ENCODE results near the gene SCP2D1. TPM values are rescaled to one million over a fixed set of nuclear protein-coding genes. Genes with fewer than 3 reads are reported as not detected.
"Not testable (repeated sequence)": the region's sequence is repeated elsewhere in the genome, so short reads cannot be mapped to it uniquely, and the experiment has no call there.

SCP2D1 gene
- not detected for total RNA-seq

GRCh38 chr20:18813483-18813882 lies at the start of gene SCP2D1:
Gene SCP2D1, plus strand, starts transcription at chr20:18813783. Its CDS starts 33 bp downstream, at chr20:18813816.
- no peak for DNase-seq (ENCODE audit: low spot score)

DNA sequence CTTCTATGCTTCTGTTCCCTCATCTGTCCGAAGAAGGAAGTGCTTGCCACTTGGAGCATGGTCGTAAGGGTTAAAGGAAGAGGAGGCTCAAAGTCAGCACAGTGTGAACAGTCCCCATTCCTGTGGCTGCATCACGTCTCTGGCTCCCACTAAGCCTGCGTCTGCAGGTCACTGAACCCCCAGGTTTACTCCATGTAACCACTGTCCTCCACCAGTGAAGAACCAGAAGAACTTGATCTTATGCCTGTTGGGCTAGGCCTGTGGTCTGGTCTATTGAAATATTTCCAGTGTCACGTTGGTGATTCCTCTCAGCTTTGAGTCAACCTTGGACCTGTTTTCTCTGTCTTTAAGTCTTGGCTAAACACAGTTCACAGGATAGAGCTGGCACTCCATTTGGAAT lies 45.9 kb upstream of the SCP2D1 start:
- no peak for DNase-seq (ENCODE audit: low spot score)

GRCh38 chr20:18773566-18773965 lies 40.0 kb upstream of the SCP2D1 start:
- DNase-seq (ENCODE audit: low spot score), result no peak

DNA sequence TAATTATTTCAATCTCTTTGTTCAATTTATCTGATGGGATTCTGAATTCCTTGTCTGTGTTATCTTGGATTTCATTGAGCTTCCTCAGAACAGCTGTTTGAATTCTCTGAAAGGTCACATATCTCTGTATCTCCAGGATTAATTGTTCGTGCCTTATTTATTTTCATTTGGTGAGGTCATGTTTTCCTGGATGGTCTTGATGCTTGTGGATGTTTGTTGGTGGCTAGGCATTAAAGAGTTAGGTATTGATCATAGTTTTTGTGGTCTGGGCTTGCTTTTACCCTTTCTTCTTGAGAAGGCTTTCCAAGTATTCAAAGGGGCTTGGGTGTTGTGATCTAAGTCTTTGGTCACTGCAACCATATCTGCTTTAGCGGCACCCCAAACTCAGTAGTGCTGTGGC lies 39.4 kb upstream of the SCP2D1 start:
- DNase-seq (ENCODE audit: low spot score), result no peak

- DNase-seq (ENCODE audit: low spot score), result no peak
Measured at GRCh38 chr20:18775633-18776032, 38.0 kb upstream of the SCP2D1 start.

DNA sequence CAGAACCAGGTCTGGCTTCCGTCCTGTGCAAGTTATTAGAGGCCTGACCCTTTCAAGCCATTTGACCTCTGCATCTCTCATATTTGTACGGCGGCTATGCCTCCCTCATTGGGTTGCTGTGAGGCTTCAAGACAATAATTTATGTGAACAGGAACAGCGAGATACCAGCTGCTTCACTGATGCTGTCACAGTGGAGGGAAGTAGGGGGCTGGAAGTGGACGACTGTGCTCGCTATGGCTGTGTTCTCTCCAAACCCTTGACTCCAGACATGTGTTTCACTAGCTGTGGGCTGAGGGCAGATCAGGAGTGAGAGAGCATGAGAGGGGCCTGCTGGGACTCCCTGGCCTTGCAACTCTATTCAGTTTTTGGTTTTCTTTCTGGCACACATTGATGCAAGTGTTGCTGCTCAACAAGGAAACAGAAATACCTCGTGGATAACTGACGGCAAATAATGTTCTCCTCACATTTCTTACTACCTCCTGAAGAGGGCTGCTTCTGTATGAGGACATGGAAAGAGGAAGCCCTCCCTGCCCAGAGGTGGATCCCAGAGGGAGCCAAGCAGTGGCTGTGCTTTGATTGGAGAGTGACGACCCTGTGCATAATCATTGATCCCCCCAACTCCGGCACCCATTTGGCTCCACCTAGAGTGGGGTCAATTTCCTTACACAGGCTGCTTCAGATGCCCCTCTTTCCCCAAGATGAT lies 34.7 kb upstream of the SCP2D1 start:
- DNase-seq (ENCODE audit: low spot score), result no peak

GRCh38 chr20:18780385-18781130 lies 33.0 kb upstream of the SCP2D1 start:
- no peak for DNase-seq (ENCODE audit: low spot score)

DNA sequence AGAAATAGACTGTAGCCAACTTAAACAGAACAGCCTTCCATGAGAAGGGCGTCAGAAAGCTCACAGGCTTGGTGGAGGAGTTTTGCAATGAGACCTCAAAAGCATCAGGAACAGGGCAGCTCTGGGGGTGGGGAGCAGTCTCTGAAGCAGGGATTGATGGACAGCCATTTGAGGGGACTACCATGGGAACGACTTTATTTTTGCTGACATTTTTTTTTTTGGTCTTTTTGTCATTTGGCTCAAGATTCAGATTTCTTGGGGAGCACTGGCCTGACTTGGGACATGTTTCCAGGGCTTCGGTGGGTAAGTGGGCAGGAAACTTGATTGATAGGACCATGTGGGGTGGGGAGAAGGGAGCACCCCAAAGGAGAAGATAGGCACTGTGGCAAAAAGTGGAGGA lies 32.1 kb upstream of the SCP2D1 start:
- DNase-seq (ENCODE audit: low spot score), result no peak

GRCh38 chr20:18783385-18783959 lies 30.1 kb upstream of the SCP2D1 start:
- no peak for DNase-seq (ENCODE audit: low spot score)

- not testable (repeated sequence) for DNase-seq (ENCODE audit: low spot score)
Measured at GRCh38 chr20:18787046-18787445, 26.5 kb upstream of the SCP2D1 start.

DNA sequence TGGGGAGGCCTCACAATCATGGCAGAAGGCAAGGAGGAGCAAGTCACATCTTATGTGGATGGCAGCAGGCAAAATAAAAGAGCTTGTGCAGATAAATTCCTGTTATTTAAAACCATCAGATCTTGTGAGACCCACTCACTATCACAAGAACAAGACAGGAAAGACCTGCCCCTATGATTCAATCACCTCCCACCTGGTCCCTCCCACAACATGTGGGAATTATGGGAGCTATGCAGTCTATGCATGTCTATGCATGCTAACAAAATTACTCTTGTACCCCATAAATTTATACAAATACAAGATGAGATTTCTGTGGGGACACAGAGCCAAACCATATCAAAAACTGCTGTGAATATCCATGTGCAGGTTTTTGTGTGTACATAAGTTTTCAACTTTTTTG lies 25.6 kb upstream of the SCP2D1 start:
- DNase-seq (ENCODE audit: low spot score), result no peak

- DNase-seq (ENCODE audit: low spot score), result no peak
Measured at GRCh38 chr20:18790787-18791186, 22.8 kb upstream of the SCP2D1 start.

DNA sequence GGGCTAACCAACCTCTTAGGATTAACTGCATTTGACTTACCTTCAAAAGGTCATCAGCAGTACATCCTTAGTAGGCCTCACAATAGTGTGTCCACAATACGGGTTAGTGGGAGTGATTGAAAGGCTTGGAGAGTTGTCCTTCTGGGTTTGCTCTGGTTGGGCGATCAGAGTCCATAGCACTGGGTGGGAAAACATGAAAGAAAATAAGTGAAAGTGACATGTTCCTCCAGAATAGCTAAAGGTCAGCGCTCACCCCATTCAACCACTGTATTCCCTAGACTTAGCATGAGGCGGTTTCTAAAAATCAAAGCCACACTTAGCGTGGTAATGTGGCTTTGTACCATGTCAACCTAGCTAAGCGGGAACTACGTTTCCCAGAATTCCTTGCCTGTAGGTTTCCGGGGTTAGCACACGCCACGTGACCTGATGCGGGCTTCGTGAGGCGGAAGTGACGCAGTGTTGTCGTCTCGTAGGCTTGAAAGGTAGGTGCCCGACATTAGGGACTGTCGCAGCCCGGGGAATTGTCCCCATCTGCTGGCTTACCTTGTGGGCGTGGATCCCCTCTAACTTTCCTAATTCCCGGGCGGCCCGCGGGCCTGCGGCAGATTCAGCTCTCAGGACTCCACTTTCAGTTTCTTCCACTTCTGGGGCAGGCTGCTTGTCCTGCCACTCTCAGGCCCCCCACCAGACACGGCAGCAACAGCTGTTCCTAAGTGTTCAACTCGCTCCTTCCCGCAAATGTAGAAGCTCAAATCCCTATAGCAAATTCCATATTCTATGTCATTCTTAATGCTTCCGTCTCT lies 19.8 kb upstream of the SCP2D1 start:
- peak; percentile 91 for DNase-seq (ENCODE audit: low spot score)

GRCh38 chr20:18794428-18794787 lies 19.2 kb upstream of the SCP2D1 start:
- no peak for DNase-seq (ENCODE audit: low spot score)

DNA sequence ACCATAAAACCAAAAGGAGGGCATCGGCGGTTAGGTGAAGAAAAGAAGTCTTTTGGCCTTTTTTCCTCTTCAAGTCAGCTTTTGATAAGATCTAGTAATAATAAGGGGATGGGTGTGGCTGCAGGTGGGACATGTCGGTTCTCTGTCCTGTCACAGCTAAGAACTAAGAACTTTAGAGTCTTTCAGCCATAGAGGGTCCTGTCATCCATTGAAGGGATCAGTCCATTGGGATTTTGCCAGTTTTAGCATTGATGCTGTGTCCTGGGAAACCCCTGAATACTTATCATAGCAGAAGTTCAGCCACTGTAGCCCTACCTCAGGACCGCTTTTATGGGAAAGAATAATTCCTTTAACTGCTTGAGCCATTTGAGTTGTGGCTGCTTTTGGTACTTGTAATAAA lies 18.2 kb upstream of the SCP2D1 start:
- DNase-seq (ENCODE audit: low spot score), result no peak

DNA sequence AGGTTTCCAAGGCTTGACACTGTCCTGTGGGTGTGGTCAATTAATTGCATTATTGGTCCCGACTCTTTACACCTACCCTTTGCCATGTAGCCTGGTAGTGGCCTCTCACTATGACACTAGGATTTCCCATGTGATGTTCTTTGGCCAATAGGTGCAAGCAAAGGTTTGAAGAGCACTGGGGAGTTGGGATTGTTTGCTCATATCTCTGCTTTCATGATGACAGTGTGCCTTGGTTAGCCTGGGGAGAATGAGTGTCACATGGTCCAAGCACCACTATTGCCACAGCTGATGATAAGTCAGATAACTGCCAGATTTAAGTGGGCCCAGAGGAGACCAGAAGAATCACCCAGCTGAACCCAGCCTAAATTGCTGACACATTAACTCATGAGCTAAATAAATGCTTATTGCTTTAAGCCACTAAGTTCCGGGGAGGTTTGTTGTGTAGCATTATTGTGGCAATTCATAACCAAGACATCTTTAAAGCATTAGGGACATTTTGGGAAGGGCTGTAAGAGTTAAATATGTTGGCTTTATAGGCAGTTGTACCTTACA lies 17.2 kb upstream of the SCP2D1 start:
- DNase-seq (ENCODE audit: low spot score), result no peak

- DNase-seq (ENCODE audit: low spot score), result no peak
Measured at GRCh38 chr20:18801516-18801915, 12.1 kb upstream of the SCP2D1 start.

DNA sequence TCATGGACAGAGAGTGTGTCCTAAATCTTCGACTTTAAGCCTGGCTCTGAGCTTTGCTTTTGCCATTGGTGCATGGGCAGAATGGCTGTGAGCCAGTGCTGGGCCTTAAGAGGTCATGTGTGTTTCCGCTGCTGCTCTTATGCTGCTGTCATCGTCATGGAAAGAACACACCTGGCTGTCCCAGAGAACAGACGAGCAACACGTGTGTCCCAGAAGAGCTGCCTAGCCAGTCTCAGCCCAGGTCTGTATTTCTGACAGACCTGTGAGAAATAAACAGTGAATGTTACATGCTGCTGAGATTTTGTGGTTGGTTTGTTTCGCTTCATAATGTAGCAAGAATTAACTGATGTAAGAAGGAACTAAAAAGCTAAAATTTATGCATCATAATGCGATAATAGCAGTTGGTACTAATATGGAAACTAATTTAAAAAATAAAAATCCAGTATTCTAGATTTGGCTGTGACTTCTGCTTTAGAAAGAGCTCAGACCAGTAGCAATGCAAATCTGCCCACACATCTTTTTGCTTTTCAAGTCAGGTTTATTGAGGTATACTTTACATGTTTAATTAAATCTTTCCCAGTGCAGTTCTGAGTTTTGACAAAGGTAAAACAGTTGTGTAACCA lies 11.5 kb upstream of the SCP2D1 start:
- DNase-seq (ENCODE audit: low spot score), result no peak

DNA sequence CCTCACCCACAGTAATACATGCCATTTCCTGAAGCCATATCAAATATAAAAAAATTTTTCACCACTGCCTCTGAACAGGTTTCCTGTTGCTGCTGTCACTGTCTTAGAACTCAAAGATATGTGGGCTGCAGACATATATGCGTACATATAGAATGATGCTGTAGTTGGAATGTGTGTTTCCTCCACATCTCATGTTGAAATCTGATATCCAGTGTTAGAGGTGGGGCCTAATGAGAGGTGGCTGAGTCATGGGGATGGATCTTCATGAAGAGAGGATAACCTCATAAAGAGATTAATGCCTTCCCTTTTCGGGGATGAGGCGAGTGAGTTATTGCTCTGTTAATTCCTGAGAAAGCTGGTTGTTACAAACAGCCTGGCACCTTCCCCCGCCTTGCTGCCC lies 7.7 kb upstream of the SCP2D1 start:
- DNase-seq (ENCODE audit: low spot score), result no peak

GRCh38 chr20:18808712-18809111 lies 4.9 kb upstream of the SCP2D1 start:
- no peak for DNase-seq (ENCODE audit: low spot score)

- no peak for DNase-seq (ENCODE audit: low spot score)
Measured at GRCh38 chr20:18811186-18811585, 2.4 kb upstream of the SCP2D1 start.

DNA sequence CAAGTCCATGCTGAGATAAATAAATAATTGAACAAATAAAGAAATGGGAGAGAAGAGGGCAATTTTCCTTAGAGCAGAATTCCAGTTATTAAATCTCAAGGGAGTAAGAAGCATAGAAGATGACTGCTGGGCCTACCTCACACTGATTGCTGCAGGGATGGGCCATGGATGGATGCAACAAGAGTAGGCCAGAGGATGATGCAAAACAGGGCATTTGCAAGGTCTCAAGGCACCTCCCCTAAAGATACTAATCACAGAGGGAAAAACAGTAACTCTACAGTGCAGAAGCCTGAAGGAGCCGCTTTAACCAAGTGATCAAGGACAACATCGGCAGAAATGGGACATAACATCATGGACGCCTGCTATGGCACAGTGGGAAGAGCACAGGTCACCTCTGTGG lies 1.7 kb upstream of the SCP2D1 start:
- DNase-seq (ENCODE audit: low spot score), result no peak

Data from mucosa of gallbladder (tissue), 1 donor.